Endothelial cell of umbilical vein (primary cell): Measurements from ENCODE around the gene CHST15. TPM values are rescaled to one million over a fixed set of nuclear protein-coding genes. Genes with fewer than 3 reads are reported as not detected.

Experiments used
- BruUV-seq: library from RNA; stranded (reverse); fragments of 400-500 nt; replicated peaks from 2 replicates; lab custom pipeline; 2021; lab: Mats Ljungman, UMichigan
- CTCF ChIA-PET: fragments of 300-600, 350-600 bp; sonication (Branson Sonifier 250); formaldehyde crosslinking; loops from one replicate; lab custom pipeline; 2021; ENCODE audit warnings: antibody characterized with exemption, inconsistent platforms; lab: Charles Lee
- POLR2A ChIA-PET: fragments of 300-600, 350-600 bp; sonication (Branson Sonifier 250); formaldehyde crosslinking; loops from one replicate; lab custom pipeline; 2021; ENCODE audit warnings: antibody characterized with exemption, inconsistent platforms; lab: Charles Lee
- DNase-seq: peaks from one replicate; pipeline ENCODE4 v3.0.0-alpha.2; 2011; ENCODE audit warnings: low read depth, low spot score
- FAIRE-seq: peaks from 2 replicates; lab custom pipeline; 2011; peaks lifted over from hg19 to GRCh38; lab: Jason Lieb, UNC
- H2AFZ ChIP-seq: 2 replicates; pipeline ENCODE4 v1.6.0; 2012; ENCODE audit warnings: low read depth, low read length, control low read depth, inconsistent platforms
- H3K27ac ChIP-seq: 2 replicates; pipeline ENCODE4 v1.5.1; 2011; ENCODE audit warnings: low read depth, mild to moderate bottlenecking, control low read depth, low read length, moderate library complexity; ENCODE audit not compliant: insufficient read depth
- H3K27me3 ChIP-seq, 2 experiments: 2 replicates each; pipeline versions ENCODE4 v1.6.0 to v1.6.1; 2011; ENCODE audit warnings: low read length in 2 of 2, mixed read lengths in 1 of 2; ENCODE audit not compliant: control insufficient read depth in 2 of 2, insufficient read depth in 2 of 2
- H3K36me3 ChIP-seq, 2 experiments: 2 replicates in 1 of 2; 3 replicates in 1 of 2; pipeline ENCODE4 v1.5.1; 2011; ENCODE audit warnings: low read length in 2 of 2, mild to moderate bottlenecking in 1 of 2, moderate library complexity in 1 of 2; ENCODE audit not compliant: control insufficient read depth in 2 of 2, insufficient read depth in 2 of 2; ENCODE audit errors: extremely low read depth in 1 of 2
- H3K4me1 ChIP-seq: 3 replicates; pipeline ENCODE4 v1.5.1; 2011; ENCODE audit warnings: mild to moderate bottlenecking, low read length; ENCODE audit not compliant: control insufficient read depth, insufficient read depth; ENCODE audit errors: extremely low read depth
- H3K4me2 ChIP-seq: 2 replicates; pipeline ENCODE4 v1.6.1; 2011; ENCODE audit warnings: low read length, control low read depth, mixed read lengths; ENCODE audit not compliant: insufficient read depth
- H3K4me3 ChIP-seq, 3 experiments: fragments of 200-600 bp in 1 of 3; sonication (generic), shearing (Covaris generic) in 1 of 3; replicated peaks in 1 of 3; 2 replicates each; pipeline ENCODE4 v1.5.1; 2011 to 2016; ENCODE audit warnings: control low read depth in 3 of 3, low read length in 3 of 3, mild to moderate bottlenecking in 2 of 3, inconsistent platforms in 1 of 3, low read depth in 1 of 3, moderate library complexity in 1 of 3; ENCODE audit not compliant: insufficient read depth in 1 of 3
- H3K79me2 ChIP-seq: 2 replicates; pipeline ENCODE4 v1.6.0; 2012; ENCODE audit warnings: low read length, inconsistent platforms; ENCODE audit not compliant: control insufficient read depth, insufficient read depth
- H3K9ac ChIP-seq: replicated peaks from 2 replicates; pipeline ENCODE3; 2011; ENCODE audit warnings: low read length, control low read depth; ENCODE audit not compliant: insufficient read depth; ENCODE audit errors: extremely low read depth
- H3K9me1 ChIP-seq: replicated peaks from 3 replicates; pipeline ENCODE4 v1.6.0; 2011; ENCODE audit warnings: mild to moderate bottlenecking, low read length; ENCODE audit not compliant: control insufficient read depth, insufficient read depth; ENCODE audit errors: extremely low read depth
- H3K9me3 ChIP-seq: replicated peaks from 2 replicates; pipeline ENCODE4 v1.5.1; 2012; ENCODE audit warnings: low read length, inconsistent platforms; ENCODE audit not compliant: control insufficient read depth, insufficient read depth
- H4K20me1 ChIP-seq: replicated peaks from 2 replicates; pipeline ENCODE3; 2011; ENCODE audit warnings: mild to moderate bottlenecking, low read length; ENCODE audit not compliant: control insufficient read depth, insufficient read depth; ENCODE audit errors: extremely low read depth
- EZH2 ChIP-seq: IDR thresholded peaks from 2 replicates; pipeline ENCODE4 v1.6.1; 2012; ENCODE audit warnings: borderline replicate concordance, low read depth, mild to moderate bottlenecking, moderate library complexity, low read length, inconsistent platforms; ENCODE audit not compliant: severe bottlenecking
- FOS ChIP-seq: IDR thresholded peaks from 2 replicates; pipeline ENCODE4 v1.6.1; 2011; ENCODE audit warnings: mild to moderate bottlenecking, low read length, moderate library complexity, borderline replicate concordance; ENCODE audit not compliant: insufficient read depth
- GATA2 ChIP-seq: IDR thresholded peaks from 2 replicates; pipeline ENCODE4 v1.7.0; 2011; ENCODE audit warnings: low read depth, mild to moderate bottlenecking, moderate library complexity, mixed read lengths, low read length; ENCODE audit not compliant: insufficient read length, insufficient read depth
- JUN ChIP-seq: IDR thresholded peaks from 2 replicates; pipeline ENCODE4 v1.6.1; 2011; ENCODE audit warnings: borderline replicate concordance, low read depth; ENCODE audit not compliant: insufficient read length, insufficient read depth
- POLR2A ChIP-seq: IDR thresholded peaks from 2 replicates; pipeline ENCODE4 v1.6.1; 2012; ENCODE audit warnings: low read depth, mild to moderate bottlenecking, control low read depth, low read length
- POLR2AphosphoS5 ChIP-seq: IDR thresholded peaks from 2 replicates; pipeline ENCODE4 v1.6.1; 2012; ENCODE audit warnings: low read depth, mild to moderate bottlenecking, control low read depth, low read length, moderate library complexity; ENCODE audit not compliant: insufficient read depth
- dilution Hi-C: fragments of 300-500 bp; cut with MboI; formaldehyde crosslinking; loops from one replicate; pipeline ENCODE4 v1.15.0; 2019; ENCODE audit warnings: low sequenced_read_pairs; ENCODE audit not compliant: extremely low pct_ligation_motif_present
- intact Hi-C: fragments of 100-400 bp; cut with micrococcal nuclease; formaldehyde crosslinking; loops from one replicate; pipeline ENCODE4 v1.10.0; 2022
- polyA plus RNA-seq, 4 experiments: library from polyadenylated mRNA; depleted of rRNA in 3 of 4; stranded (reverse) in 3 of 4; unstranded in 1 of 4; fragments of >200 nt; gene quantifications; 2 replicates each; pipeline versions ENCODE4 v1.2.1 to v1.2.3, GENCODE V29; 2011 to 2012; ENCODE audit warnings: missing spikeins in 1 of 4
- total RNA-seq: library from RNA; stranded (reverse); gene quantifications from 2 replicates; pipeline ENCODE4 v1.2.3, GENCODE V29; 2021
- TF ChIP-seq, protein P1 (sequence below): IDR thresholded peaks from 2 replicates; pipeline ENCODE4 v1.6.1; 2011; ENCODE audit not compliant: insufficient read depth, insufficient read length
- TF ChIP-seq, protein P2 (sequence below), 2 donors: IDR thresholded peaks; 1 replicate in 1 of 2; 2 replicates in 1 of 2; pipeline ENCODE4 v1.5.1; 2011; ENCODE audit warnings: low read length in 2 of 2, mild to moderate bottlenecking in 2 of 2, moderate library complexity in 2 of 2, control low read depth in 1 of 2, inconsistent platforms in 1 of 2, low read depth in 1 of 2; ENCODE audit not compliant: insufficient read depth in 1 of 2; ENCODE audit errors: extremely low read depth in 1 of 2

The CHST15 gene
- total and polyA plus RNA-seq, 2 donors (not counting 3 experiments of a cell fraction or from before 2014, with no cell fraction given), result 23.1 to 29.2 TPM

DNA sequence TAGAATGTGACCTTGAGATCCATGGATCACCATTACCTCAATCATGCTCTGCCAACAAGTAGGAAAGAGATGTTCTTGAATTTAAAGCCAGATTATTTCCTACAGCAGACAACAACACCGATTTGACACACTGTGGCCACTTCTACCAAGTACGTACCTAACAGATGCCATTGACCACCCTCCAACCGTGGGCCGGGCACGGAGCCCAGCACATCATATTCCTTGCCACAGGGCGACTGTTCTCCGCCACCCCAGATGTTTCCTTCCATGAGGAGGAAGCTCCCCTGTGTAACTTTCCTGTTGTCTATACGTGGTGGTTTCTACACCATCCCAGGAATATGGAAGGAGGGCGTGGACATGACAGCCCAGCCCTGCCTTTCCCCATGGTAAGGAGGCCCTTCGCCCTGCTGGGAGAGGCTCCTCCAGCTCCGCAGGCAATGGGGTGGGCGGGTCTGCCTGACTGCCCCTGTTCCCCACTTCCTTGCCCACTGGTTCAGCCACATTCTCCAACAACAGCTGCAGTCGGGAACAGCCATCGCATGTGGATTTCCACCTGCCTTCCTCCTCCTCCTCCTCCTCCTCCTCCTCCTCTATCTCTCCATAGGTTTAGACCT lies 7.2 kb downstream of the CHST15 start:
- Histone ChIP-seq H3K27me3 (peaks cover 0 to 12% of the 10 kb centered on the region in 2 experiments), H3K4me2 (no peak overlapping the region), H3K9ac (no peak overlapping the region), H3K4me3 (no peak overlapping the region), H4K20me1 (no peaks in the 10 kb centered on the region), H3K36me3 (no peaks in the 10 kb centered on the region), H3K9me1 (no peaks in the 10 kb centered on the region), H3K4me1 (no peaks in the 10 kb centered on the region), H2AFZ (no peak overlapping the region), H3K9me3 (no peaks in the 10 kb centered on the region), H3K79me2 (no peaks in the 10 kb centered on the region), H3K27ac (no peak overlapping the region)
- dilution Hi-C loops (no loop called here), intact Hi-C loops (no loop called here)
- TF ChIP-seq POLR2A (no peak), FOS (no peak), EZH2 (no peak)
- TF ChIP-seq, protein P1, sequence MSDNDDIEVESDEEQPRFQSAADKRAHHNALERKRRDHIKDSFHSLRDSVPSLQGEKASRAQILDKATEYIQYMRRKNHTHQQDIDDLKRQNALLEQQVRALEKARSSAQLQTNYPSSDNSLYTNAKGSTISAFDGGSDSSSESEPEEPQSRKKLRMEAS, result no peak
- TF ChIP-seq, protein P2, sequence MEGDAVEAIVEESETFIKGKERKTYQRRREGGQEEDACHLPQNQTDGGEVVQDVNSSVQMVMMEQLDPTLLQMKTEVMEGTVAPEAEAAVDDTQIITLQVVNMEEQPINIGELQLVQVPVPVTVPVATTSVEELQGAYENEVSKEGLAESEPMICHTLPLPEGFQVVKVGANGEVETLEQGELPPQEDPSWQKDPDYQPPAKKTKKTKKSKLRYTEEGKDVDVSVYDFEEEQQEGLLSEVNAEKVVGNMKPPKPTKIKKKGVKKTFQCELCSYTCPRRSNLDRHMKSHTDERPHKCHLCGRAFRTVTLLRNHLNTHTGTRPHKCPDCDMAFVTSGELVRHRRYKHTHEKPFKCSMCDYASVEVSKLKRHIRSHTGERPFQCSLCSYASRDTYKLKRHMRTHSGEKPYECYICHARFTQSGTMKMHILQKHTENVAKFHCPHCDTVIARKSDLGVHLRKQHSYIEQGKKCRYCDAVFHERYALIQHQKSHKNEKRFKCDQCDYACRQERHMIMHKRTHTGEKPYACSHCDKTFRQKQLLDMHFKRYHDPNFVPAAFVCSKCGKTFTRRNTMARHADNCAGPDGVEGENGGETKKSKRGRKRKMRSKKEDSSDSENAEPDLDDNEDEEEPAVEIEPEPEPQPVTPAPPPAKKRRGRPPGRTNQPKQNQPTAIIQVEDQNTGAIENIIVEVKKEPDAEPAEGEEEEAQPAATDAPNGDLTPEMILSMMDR (IDR thresholded peaks at IDR 0.05; ENCODE audit: extremely low read depth in 1 of 2, insufficient read depth in 1 of 2, low read depth in 1 of 2, low read length in 2 of 2), result no peak
- ChIA-PET CTCF (no interaction called here), POLR2A (interaction anchor here (0.6 kb wide), 1 partner anchor 839 kb away, joined by 3 read pairs; no protein-coding TSS in a partner anchor)
- BruUV-seq, result no TSS peak
- FAIRE-seq, result no peak
- no peak for DNase-seq

DNA sequence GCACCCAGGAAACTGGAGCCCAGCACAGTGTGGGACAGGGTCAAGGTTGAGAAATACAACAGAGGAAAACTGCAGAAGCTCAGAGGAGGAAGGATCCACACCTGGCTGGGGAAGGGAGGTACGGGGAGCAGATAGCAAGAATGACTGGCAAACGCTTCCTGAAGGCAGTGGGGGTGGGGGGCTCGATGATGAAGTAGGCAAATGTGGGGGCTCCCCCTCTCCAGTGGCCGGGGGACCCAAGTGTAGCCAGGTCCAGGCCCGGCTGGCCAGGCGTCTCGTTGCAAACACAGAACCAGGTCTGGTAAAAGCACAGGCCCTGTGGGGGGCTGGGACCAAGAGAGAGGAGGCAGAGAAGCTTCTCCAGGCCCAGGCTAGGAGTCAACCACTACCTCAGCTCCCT lies 7.7 kb downstream of the CHST15 start:
- FAIRE-seq (no peak), DNase-seq (no peak)
- H3K36me3 ChIP-seq, result no peaks in the 10 kb centered on the region
- no peak overlapping the region for H2AFZ ChIP-seq
- no peaks in the 10 kb centered on the region for H3K79me2 ChIP-seq
- H3K4me3 ChIP-seq, result no peak overlapping the region
- dilution Hi-C loops, result no loop called here
- CTCF ChIA-PET, result no interaction called here
- peaks cover 0 to 6% of the 10 kb centered on the region in 2 experiments for H3K27me3 ChIP-seq
- no TSS peak for BruUV-seq
- H3K27ac ChIP-seq, result no peak overlapping the region
- H4K20me1 ChIP-seq, result no peaks in the 10 kb centered on the region
- no peaks in the 10 kb centered on the region for H3K4me1 ChIP-seq
- intact Hi-C loops, result no loop called here
- no peak overlapping the region for H3K4me2 ChIP-seq
- no peaks in the 10 kb centered on the region for H3K9me3 ChIP-seq
- H3K9ac ChIP-seq, result no peak overlapping the region
- POLR2A ChIA-PET, result no interaction called here
- TF ChIP-seq POLR2A (no peak), FOS (no peak), POLR2AphosphoS5 (no peak), JUN (no peak), GATA2 (no peak)
- no peaks in the 10 kb centered on the region for H3K9me1 ChIP-seq
